Neuronal stem cell (in vitro differentiated cells): Measurements from ENCODE around the gene PRTFDC1.

Source experiments
- DNase-seq: peaks from one replicate; pipeline ENCODE4 v3.0.0-alpha.2; 2013; ENCODE audit warnings: low spot score
- H2AFZ ChIP-seq: one replicate; pipeline ENCODE4 v1.6.1; 2013; ENCODE audit warnings: mild to moderate bottlenecking, low read length, inconsistent platforms
- H2AK5ac ChIP-seq: 2 replicates; pipeline ENCODE4 v1.6.1; 2013; ENCODE audit warnings: low read depth, mild to moderate bottlenecking, inconsistent platforms, low read length, moderate library complexity, mixed read lengths
- H2BK120ac ChIP-seq: 2 replicates; pipeline ENCODE4 v1.6.1; 2013; ENCODE audit warnings: low read depth, mild to moderate bottlenecking, inconsistent platforms, low read length, moderate library complexity, mixed read lengths
- H2BK12ac ChIP-seq: one replicate; pipeline ENCODE4 v1.6.1; 2013; ENCODE audit warnings: low read length, inconsistent platforms
- H2BK15ac ChIP-seq: 2 replicates; pipeline ENCODE4 v1.6.1; 2013; ENCODE audit warnings: mild to moderate bottlenecking, low read length, inconsistent platforms, mixed read lengths
- H2BK5ac ChIP-seq: one replicate; pipeline ENCODE4 v1.6.1; 2013; ENCODE audit warnings: inconsistent platforms, mild to moderate bottlenecking, low read length, moderate library complexity
- H3K14ac ChIP-seq: one replicate; pipeline ENCODE4 v1.6.1; 2013; ENCODE audit warnings: low read length, inconsistent platforms
- H3K18ac ChIP-seq: 2 replicates; pipeline ENCODE4 v1.6.1; 2013; ENCODE audit warnings: low read length, inconsistent platforms
- H3K23ac ChIP-seq: 2 replicates; pipeline ENCODE4 v1.6.1; 2013; ENCODE audit warnings: low read depth, mild to moderate bottlenecking, mixed read lengths, low read length, inconsistent platforms; ENCODE audit not compliant: poor library complexity
- H3K27ac ChIP-seq: replicated peaks from 3 replicates; pipeline ENCODE4 v1.5.1; 2013; ENCODE audit warnings: low read length, inconsistent platforms
- H3K27me3 ChIP-seq, 3 experiments: 2 replicates each; pipeline ENCODE4 v1.6.1; 2013; ENCODE audit warnings: low read length in 3 of 3, mild to moderate bottlenecking in 2 of 3, inconsistent platforms in 1 of 3, low read depth in 1 of 3, mixed read lengths in 1 of 3, moderate library complexity in 1 of 3; ENCODE audit not compliant: control insufficient read depth in 3 of 3, insufficient read depth in 3 of 3
- H3K36me3 ChIP-seq, 2 donors: replicated peaks in 1 of 2; 2 replicates each; pipeline ENCODE4 v1.6.1; 2013; ENCODE audit warnings: low read length in 2 of 2; ENCODE audit not compliant: control insufficient read depth in 2 of 2, insufficient read depth in 2 of 2
- H3K4ac ChIP-seq: 2 replicates; pipeline ENCODE4 v1.6.1; 2013; ENCODE audit warnings: inconsistent platforms, mild to moderate bottlenecking, low read length, moderate library complexity
- H3K4me1 ChIP-seq, 2 donors: 1 replicate in 1 of 2; 2 replicates in 1 of 2; pipeline ENCODE4 v1.6.1; 2013; ENCODE audit warnings: low read length in 2 of 2, low read depth in 1 of 2; ENCODE audit not compliant: control insufficient read depth in 2 of 2, insufficient read depth in 1 of 2
- H3K4me2 ChIP-seq: one replicate; pipeline ENCODE4 v1.6.1; 2013; ENCODE audit warnings: mild to moderate bottlenecking, low read length, inconsistent platforms; ENCODE audit not compliant: insufficient read depth, poor library complexity, severe bottlenecking
- H3K4me3 ChIP-seq, 2 donors: 2 replicates each; pipeline ENCODE4 v1.5.1; 2013; ENCODE audit warnings: low read length in 2 of 2, mild to moderate bottlenecking in 2 of 2, inconsistent platforms in 1 of 2, moderate library complexity in 1 of 2
- H3K79me1 ChIP-seq: one replicate; pipeline ENCODE4 v1.6.1; 2013; ENCODE audit warnings: low read depth, mild to moderate bottlenecking, inconsistent platforms, low read length, moderate library complexity
- H3K9ac ChIP-seq: one replicate; pipeline ENCODE4 v1.6.1; 2013; ENCODE audit warnings: mild to moderate bottlenecking, low read depth, low read length, inconsistent platforms; ENCODE audit not compliant: poor library complexity
- H3K9me3 ChIP-seq, 2 donors: replicated peaks in 1 of 2; 2 replicates each; pipeline versions ENCODE3 to v1.6.1; 2013; ENCODE audit warnings: low read length in 2 of 2, mild to moderate bottlenecking in 2 of 2, inconsistent platforms in 1 of 2, low read depth in 1 of 2, mixed read lengths in 1 of 2, moderate library complexity in 1 of 2; ENCODE audit not compliant: control insufficient read depth in 2 of 2, insufficient read depth in 1 of 2
- H4K8ac ChIP-seq: one replicate; pipeline ENCODE4 v1.6.1; 2013; ENCODE audit warnings: low read depth, mild to moderate bottlenecking, inconsistent platforms, low read length, moderate library complexity
- H4K91ac ChIP-seq: one replicate; pipeline ENCODE4 v1.6.1; 2013; ENCODE audit warnings: low read length, low read depth, mild to moderate bottlenecking, inconsistent platforms; ENCODE audit not compliant: poor library complexity
- WGBS, 2 donors: extraction: QIAGEN DNeasy Blood & Tissue Kit; methylation state at CpG; one replicate each; pipeline ENCODE4 v1.1.7; 2013; ENCODE audit warnings: missing lambda C conversion rate in 2 of 2, mixed read lengths in 1 of 2; ENCODE audit not compliant: insufficient read length in 2 of 2, insufficient replicate concordance in 1 of 2; ENCODE audit errors: extremely low coverage in 2 of 2; 5-methylcytosine and 5-hydroxymethylcytosine counted together

Gene PRTFDC1

GRCh38 chr10:24869354-24870015 lies 82.9 kb downstream of the PRTFDC1 start:
- Histone ChIP-seq H3K27ac (no peak overlapping the region), H3K79me1 (no peaks in the 10 kb centered on the region), H3K36me3 (no peaks in the 10 kb centered on the region), H2BK120ac (no peak overlapping the region), H2BK15ac (no peak overlapping the region), H3K4me3 (no peak overlapping the region), H3K18ac (no peak overlapping the region), H2BK5ac (no peak overlapping the region), H3K4me1 (peaks cover 7 to 21% of the 10 kb centered on the region in 2 donors), H3K4me2 (no peak overlapping the region), H2AFZ (no peak overlapping the region), H3K9me3 (peaks cover 0 to under 1% of the 10 kb centered on the region in 2 donors), H3K4ac (no peak overlapping the region), H3K14ac (no peak overlapping the region), H4K91ac (no peak overlapping the region), H2BK12ac (no peak overlapping the region), H4K8ac (no peak overlapping the region), H3K27me3 (no peaks in the 10 kb centered on the region), H2AK5ac (no peak overlapping the region), H3K9ac (no peak overlapping the region), H3K23ac (no peak overlapping the region)
- DNase-seq, result no peak
- no CpG with 5 or more reads among the region's 2 CpGs for WGBS, 2 donors

GRCh38 chr10:24866604-24867583 lies 85.5 kb downstream of the PRTFDC1 start:
- Histone ChIP-seq H3K14ac (no peak overlapping the region), H3K4ac (no peak overlapping the region), H4K8ac (no peak overlapping the region), H3K4me2 (no peak overlapping the region), H2AFZ (peak overlapping the region; percentile 2), H3K27me3 (no peaks in the 10 kb centered on the region), H3K36me3 (no peaks in the 10 kb centered on the region), H3K9ac (no peak overlapping the region), H3K4me3 (no peak overlapping the region), H2BK120ac (no peak overlapping the region), H2BK15ac (no peak overlapping the region), H2AK5ac (no peak overlapping the region), H3K79me1 (no peaks in the 10 kb centered on the region), H3K23ac (no peak overlapping the region), H2BK12ac (no peak overlapping the region), H3K18ac (no peak overlapping the region), H3K27ac (no peak overlapping the region), H2BK5ac (no peak overlapping the region), H3K4me1 (peaks cover 2 to 13% of the 10 kb centered on the region in 2 donors), H3K9me3 (peaks cover 0 to 14% of the 10 kb centered on the region in 2 donors), H4K91ac (no peak overlapping the region)
- DNase-seq, result no peak
- 100% methylated on average over 1 to 3 of the region's 7 CpGs for WGBS, 2 donors

DNA sequence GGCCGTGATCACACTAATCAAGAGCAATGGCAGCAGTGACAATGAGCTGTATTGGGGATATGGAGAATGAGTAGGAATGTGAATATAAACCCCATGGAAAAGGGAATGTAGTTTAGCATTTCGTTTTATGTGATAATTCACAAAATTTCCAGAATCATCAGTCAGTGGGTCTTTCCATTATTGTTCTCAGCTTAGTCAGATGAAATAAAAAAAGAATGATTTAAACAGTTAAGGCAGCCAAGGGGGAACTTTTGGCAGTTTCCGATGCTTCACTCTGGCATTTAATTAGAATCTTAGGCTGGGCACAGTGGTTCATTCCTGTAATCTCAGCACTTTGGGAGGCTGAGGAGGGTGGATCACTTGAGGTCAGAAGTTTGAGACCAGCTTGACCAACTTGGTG lies 86.6 kb downstream of the PRTFDC1 start:
- Histone ChIP-seq H3K14ac (no peak overlapping the region), H4K8ac (no peak overlapping the region), H2BK5ac (no peak overlapping the region), H3K27me3 (no peaks in the 10 kb centered on the region), H3K27ac (no peak overlapping the region), H2AK5ac (no peak overlapping the region), H3K4me2 (no peak overlapping the region), H3K4me3 (no peak overlapping the region), H4K91ac (no peak overlapping the region), H3K4ac (no peak overlapping the region), H3K9ac (no peak overlapping the region), H3K79me1 (no peaks in the 10 kb centered on the region), H2BK15ac (no peak overlapping the region), H3K36me3 (no peaks in the 10 kb centered on the region), H2BK120ac (no peak overlapping the region), H2AFZ (no peak overlapping the region), H3K9me3 (peaks cover 0 to 14% of the 10 kb centered on the region in 2 donors), H3K23ac (no peak overlapping the region), H3K18ac (no peak overlapping the region), H2BK12ac (no peak overlapping the region), H3K4me1 (peaks cover 2 to 11% of the 10 kb centered on the region in 2 donors)
- DNase-seq, result no peak
- WGBS, 2 donors, result no CpG with 5 or more reads among the region's 3 CpGs

DNA sequence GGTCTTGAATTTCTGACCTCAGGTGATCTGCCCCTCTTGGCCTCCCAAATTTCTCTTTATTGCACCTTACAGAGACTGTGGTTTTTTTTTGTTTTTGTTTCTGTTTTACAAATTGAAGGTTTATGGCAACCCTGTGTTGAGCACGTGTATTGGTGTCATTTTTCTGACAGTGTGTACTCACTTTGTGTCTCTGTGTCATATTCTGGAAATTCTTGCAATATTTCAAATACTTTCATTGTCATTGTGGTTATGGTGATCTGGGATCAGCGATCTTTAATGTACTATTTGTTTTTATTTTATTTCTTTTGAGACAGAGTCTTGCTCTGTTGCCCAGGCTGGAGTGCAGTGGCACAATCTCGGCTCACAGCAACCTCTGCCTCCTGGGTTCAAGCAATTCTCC lies 89.8 kb downstream of the PRTFDC1 start:
- H2BK120ac ChIP-seq, result no peak overlapping the region
- no peaks in the 10 kb centered on the region for H3K79me1 ChIP-seq
- no peak overlapping the region for H3K4me3 ChIP-seq
- no peak overlapping the region for H2BK15ac ChIP-seq
- no peak overlapping the region for H3K27ac ChIP-seq
- no peak overlapping the region for H3K14ac ChIP-seq
- no peak for DNase-seq
- no CpG with 5 or more reads among the region's 3 CpGs for WGBS, 2 donors
- H2BK5ac ChIP-seq, result no peak overlapping the region
- no peak overlapping the region for H4K8ac ChIP-seq
- H3K4me2 ChIP-seq, result no peak overlapping the region
- no peaks in the 10 kb centered on the region for H3K27me3 ChIP-seq
- H4K91ac ChIP-seq, result no peak overlapping the region
- H3K9ac ChIP-seq, result no peak overlapping the region
- peaks cover 0 to 14% of the 10 kb centered on the region in 2 donors for H3K9me3 ChIP-seq
- H3K18ac ChIP-seq, result no peak overlapping the region
- H3K4ac ChIP-seq, result no peak overlapping the region
- no peak overlapping the region for H2AFZ ChIP-seq
- peaks cover 6 to 21% of the 10 kb centered on the region in 2 donors for H3K4me1 ChIP-seq
- no peak overlapping the region for H2AK5ac ChIP-seq
- no peaks in the 10 kb centered on the region for H3K36me3 ChIP-seq
- no peak overlapping the region for H2BK12ac ChIP-seq
- no peak overlapping the region for H3K23ac ChIP-seq
